NCI-H1436 treated with DMSO at 0.1 percent for 48 hours (cell line): ENCODE data around the gene CA9.

Source experiments
- DNase-seq: peaks from one replicate; lab custom pipeline; 2025; lab: John Stamatoyannopoulos, UW

The CA9 gene

DNA sequence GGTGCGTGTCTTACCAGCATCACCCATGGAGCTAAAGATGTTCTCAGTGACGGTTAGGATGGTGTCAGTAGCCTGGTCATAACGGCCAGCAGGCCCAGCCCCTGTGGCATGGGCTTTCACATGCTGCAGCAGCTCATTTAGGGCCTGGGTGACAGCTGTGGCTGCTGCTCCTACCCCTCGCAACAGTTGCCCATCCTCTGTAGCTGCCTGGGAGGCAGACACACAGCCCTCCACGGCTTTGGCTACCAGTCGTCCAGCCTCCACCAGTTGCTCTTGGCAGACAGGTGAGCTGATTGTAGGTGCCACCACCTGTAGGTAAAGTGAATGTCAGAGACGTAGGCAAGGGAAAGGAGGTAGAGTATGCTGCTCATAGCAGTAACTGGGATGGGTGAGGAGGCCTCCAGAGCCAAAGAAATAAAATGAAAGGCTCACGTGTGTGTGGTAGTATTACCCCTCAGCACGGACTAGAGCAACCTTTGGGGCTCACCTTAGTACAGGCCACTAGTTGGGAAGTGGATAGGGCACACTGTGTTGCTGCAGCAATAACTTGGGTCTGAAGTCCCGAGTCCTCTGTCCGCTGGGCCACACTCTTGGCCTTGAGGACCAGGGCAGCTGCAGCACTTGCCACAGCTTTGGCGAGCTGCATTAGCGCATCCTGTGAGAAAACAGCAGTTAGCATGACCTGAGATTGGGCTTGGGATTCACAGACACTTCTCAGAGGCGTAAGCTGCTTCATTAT, 43.6 kb downstream of the CA9 start:
- no peak for DNase-seq

- DNase-seq: no peak
Observed at GRCh38 chr9:35718721-35719511, 45.2 kb downstream of the CA9 start.

DNA sequence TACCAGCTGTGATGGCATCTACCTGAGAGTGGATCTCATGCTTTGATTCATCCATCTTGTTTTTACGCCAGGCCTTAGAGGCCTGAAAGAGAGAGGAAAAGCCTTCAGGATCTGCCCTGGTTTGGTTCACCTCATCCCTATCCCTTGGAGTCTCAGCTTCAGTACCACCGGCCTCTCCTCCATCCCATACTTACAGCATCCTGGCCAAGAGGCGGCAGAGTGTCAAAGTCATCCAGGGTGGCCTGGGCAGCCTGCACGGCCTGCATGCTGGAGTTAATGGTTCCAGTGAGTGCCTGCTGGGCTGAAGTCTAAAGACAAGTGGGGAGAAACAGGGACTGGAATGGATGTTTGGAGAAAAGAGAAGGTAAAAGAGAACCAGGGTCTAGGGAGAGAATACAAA, 45.8 kb downstream of the CA9 start:
- no peak for DNase-seq

GRCh38 chr9:35723426-35723825, 49.7 kb downstream of the CA9 start:
- no peak for DNase-seq

DNA sequence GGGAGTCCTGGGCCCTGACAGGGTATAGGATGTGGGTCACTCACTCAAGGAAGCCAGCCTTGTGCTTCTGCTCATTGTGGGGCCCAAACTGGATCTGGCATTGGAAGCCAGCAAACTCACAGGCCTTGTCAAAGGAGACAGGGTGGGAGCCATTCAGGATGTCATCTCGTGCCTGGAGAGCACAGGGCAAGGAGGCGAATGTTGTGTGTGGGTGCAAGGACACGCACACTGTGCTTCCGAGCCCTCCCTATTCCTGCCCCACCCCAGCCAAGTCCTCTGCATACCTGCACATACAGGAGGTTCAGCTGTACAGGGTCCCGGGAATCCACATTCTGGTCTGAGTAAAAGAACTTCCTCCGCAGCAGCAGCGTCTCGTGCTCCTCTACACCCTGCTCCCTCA, 50.2 kb downstream of the CA9 start:
- no peak for DNase-seq

- DNase-seq: no peak
Observed at GRCh38 chr9:35725362-35725761, 51.6 kb downstream of the CA9 start.

- no peak for DNase-seq
Observed at GRCh38 chr9:35726931-35727330, 53.2 kb downstream of the CA9 start.

DNA sequence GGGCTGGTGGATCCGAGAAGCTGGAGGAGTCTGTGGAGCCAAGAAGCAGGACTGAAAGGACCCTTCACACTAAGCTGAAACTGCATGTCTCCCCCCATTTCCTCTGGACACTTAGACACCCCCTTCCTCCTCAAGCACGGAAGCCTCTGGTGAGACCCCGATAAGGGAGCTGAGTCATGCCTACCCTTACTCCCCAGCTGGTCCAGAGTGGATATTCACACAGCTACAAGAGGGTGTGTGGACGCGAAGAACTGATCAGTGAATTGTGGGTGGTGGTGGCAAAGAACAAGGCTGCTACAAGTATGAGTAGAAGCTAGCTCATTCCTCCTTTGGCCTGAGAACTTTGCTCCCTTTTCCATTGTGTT, 53.9 kb downstream of the CA9 start:
- DNase-seq: no peak

GRCh38 chr9:35728041-35728971, 54.6 kb downstream of the CA9 start:
- no peak for DNase-seq

DNA sequence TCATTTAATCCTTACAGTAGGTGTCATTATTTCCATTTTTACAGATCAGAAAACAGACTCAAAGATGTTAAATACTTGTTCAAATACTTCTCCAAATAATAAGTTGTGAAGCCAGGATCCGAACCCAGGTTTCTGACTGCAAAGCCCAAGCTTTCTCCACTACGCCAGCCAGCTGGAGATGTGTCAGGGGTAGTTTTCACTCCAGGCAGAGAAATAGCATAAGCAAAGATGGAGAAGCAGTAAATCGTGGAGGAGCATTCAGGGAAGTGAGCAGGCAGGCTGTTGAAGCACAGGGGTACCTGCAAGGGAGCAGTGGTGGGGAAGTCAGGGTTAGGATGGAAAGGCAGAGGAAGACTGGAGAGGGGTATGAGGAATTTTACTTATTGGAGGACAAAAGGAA, 55.4 kb downstream of the CA9 start:
- no peak for DNase-seq

- DNase-seq: no peak
Observed at GRCh38 chr9:35729700-35730485, 56.2 kb downstream of the CA9 start.

- DNase-seq: no peak
Observed at GRCh38 chr9:35730486-35730854, 56.7 kb downstream of the CA9 start.
